GM21529 (cell line): ENCODE measurements around the gene ZNF70.

Experiments
- ATAC-seq: cut with Tn5 transposase; IDR thresholded peaks from one replicate; pipeline ENCODE4 v1.9.1; 2021; ENCODE audit not compliant: unreplicated experiment

Gene ZNF70

DNA sequence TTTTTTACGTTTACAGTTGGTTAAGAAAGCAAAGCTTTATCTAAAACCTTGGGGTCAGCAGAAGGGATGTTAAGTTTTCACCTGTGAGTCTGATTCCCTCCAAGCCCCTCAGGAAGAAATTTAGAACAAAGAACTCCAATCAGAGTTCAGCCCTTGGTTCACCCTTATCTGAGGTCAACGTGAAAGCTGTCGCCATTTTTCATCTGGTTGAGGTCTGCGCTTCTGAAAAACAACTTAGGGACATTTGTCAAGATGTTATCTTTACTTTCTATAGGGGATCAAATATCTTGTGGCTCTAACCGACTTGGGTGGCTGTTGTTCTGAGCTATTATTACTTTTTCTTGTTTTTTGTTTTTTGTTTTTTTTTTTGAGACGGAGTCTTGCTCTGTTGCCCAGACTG is 30.1 kb downstream of the ZNF70 start:
- no peak for ATAC-seq

DNA sequence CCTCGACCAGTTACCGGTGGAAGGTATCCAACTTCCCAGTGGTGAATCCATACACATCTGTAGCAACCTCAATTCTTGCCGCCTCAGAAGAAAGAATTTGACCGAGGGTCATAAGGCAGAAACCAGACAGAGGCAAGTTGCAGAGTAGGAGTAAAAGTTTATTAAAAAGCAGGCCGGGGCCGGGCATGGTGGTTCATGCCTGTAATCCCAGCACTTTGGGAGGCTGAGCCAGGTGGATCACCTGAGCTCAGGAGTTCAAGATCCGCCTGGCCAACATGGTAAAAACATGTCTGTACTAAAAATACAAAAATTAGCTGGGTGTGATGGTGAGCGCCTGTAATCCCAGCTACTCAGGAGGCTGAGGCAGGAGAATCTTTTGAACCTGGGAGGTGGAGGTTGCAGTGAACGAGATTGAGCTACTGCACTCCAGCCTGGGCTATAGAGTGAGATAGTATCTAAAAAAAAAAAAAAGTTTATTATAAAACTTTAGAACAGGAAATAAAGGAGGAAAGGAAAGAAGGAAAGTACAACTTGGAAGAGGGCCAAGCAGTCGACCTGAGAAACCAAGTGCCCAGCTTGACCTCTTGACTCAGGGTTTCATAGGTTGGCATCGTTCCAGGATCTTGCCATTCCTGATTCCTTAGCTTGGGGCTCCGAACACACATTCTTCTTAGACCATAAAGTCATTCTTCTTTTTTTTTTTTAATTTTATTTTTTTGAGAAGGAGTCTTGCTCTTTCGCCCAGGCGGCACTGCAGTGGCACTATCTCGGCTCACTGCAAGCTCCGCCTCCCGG is 32.3 kb downstream of the ZNF70 start:
- no peak for ATAC-seq

DNA sequence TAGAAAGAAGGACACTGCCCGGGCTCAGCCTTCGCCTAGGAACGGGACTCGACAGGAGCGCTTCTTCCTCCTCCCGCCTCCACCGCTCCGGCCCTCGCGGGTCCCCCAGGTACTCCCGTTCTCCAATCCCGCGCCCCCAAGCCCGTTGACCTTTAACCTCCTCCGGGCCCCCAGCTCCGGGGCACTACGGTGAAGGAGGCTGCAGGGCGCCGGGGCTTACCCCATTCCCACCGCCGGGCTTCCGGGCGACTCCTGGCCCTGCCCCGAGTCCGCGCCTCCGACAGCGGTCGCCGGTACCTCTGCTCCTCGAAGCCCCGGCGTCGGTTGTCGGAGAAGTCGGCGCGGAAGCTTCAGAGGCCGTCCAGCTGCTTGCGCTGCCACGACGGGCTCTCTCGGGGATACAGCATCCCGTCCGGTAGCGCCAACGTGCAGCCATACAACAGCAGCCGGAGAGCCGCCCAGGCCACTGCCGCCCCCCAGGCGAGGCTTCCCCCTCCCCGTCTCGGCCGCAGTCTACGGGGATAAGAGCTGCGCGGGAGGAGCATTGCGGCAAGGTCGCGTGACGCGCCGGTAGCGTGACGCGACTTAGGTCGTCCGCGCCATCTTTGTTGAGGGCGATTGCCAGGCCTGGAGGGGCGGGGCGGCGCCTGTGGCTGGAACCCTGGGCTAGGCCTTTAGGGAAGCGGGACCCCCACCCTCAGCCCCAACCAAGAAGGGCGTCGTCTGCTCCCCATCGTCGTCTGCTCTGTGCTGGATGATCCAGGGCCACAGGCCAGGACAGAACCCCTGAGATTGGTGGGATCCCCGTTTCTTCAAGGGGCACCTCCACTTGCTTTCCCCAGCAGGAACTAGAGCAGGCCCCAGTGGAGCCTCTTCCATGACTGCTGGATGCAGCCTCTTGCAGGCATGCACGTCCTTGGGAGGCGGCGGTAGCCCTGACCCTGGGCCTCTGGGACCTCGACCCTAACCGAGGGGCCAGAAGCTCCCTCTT is 33.8 kb downstream of the ZNF70 start:
- peak; percentile 82 for ATAC-seq

DNA sequence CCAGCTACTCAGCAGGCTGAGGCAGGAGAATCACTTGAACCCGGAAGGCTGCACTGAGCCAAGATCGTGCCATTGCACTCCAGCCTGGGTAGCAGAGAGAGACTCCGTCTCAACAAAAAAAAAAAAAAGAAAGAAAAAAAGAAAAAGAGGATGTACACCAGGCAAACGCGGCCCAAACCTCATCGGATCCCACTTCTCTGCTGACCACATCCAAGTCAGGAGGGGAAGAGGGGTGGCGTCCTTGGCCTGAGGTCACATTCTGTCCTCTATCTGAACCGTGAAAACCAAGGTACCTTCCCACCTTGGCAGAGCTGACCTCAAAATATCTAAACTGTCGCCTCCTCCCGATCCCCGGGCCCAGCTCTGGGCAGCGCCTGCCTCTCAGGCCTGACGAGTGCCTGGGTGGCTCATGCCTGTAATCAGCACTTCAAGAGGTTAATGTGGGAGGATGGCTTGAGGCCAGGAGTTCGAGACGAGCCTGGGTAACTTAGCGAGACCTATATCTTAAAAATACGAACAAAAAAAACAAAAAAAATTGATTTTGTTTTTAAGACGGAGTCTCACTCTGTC is 35.0 kb downstream of the ZNF70 start:
- no peak for ATAC-seq

DNA sequence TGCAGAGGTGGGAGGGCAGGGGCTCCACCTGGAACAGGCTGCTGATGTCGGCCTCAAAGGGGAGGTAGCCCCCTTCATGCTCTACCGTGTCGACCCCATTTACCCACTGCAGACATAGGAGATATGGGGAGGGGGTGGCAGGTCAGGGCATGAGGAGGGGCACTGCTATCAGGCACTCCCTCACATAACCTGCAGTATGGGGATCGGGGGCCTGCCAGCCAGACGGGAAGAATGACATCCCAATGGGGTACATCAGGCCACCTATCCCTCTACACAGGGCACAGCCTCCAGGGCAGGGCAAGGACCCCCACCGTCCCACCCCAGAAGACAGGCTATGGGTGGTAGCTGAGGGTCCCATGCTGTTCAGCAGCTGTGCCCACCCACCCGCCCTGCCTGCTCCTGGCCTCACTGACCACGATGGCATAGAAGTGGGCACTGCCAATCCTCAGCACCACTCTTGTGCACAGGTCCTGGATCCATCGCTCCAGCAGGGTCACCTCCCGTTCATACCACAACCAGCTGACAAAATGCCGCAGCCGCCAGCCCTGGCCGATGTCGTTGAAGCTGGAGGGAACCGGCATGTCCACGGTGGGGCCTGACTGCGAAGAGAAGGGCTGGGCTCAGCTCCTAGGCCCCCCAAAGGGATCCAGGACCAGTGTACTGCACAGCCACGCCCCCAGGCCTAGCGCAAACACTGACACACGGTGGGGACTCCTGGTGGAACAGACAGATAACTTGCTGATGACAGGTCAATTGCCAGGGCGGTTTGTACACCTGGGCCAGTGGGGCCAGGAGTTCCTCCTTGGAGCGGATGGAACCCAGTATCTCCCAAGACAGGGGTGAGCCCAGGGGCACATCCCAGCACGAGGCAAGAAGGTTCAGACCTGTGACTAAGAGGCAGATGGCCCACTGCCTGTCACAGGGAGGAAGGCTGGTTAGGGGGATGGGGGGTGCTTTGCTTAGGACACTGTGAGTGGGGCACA is 36.0 kb downstream of the ZNF70 start:
- ATAC-seq, result no peak

DNA sequence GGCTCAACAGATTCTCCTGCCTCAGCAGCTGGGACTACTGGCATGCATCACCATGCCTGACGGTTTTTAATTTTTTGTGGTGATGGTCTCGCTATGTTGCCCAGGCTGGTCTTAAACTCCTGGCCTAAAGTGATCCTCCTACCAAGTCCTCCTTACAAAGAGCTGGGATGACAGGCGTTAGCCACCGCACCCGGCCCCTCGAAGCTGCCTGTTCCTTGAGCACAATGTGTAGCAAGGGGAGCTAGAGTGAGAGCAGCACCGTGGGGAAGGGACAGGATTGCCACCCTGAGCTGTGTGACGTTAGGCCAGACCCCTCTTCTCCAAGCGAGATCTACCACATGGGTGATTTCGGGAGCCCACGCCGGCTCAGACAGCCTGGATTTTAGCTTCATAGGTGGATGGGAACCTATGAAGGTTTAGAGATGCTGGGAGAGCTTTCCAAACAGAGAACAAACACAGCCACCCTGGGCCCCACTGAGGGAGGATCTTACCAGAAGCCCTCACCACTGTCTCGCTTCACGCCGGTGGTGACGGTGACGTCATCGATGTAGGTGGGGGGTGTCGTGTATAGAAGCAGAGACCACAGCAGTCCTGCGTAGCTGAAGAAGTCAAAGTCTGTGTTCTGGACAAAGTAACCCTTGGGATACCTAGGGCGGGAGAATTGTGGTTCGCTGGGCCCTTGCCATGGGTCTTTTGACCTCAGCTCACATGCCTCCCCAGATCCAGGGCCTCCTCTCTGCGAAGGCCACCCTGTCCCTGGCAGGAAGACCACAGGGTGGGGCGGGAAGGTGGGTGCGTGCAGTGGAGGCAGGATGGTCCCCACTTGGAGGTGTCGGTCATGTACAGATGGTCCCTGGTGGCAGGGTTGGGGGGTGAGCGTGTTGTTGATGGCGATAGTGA is 37.0 kb downstream of the ZNF70 start:
- no peak for ATAC-seq

DNA sequence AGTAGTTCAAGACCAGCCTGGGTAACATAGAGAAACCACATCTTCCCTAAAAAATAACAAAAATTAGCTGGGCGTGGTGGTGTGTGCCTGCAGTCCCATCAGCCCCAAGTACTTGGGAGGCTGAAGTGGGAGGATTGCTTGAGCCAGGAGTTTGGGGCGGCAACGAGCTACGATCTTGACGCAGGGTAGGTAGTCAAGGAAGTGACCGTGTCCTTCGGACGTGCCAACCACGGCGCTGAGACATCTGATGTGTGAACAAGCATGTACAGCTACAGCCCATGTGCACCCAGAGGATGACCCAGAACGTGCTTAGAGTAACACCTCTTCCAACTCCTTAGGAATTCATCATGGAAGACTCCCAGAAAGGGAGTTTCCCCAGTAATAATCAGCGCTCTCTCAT is 38.7 kb downstream of the ZNF70 start:
- ATAC-seq, result no peak

DNA sequence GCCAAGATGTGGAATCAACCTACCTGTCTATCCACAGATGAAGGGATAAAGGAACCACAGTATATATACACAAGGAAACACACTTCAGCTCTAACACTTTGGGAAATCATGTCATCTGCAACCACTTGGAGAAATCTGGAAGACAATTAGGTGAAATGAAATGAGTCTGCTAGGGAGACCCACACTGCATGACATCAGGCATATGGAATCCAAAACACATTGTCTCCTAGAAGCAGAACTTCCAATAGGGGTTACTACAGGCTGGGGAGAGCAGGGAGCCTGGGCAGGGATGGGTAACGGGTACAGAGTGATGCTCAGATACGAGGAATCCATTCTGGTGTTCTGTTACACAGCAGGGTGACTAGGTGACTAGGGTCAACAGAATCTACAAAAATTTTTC is 41.8 kb downstream of the ZNF70 start:
- no peak for ATAC-seq

DNA sequence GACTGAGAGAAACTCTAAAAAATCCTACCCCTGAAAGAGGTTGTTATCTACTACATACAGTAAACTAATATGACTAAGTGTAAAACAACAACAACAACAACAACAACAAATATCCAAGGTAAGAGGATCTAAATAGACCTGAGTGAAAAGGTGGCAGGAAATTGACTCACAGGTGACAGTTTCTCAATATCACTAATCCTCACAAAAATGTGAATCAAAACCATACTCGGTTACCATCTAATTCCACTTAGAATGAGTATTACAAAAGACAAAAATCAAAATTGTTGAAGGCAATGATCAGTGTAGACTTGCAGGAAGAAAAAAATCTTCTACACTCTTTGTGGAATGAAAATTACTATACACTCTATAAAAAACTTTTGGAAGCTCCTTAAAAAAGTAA is 42.6 kb downstream of the ZNF70 start:
- no peak for ATAC-seq

DNA sequence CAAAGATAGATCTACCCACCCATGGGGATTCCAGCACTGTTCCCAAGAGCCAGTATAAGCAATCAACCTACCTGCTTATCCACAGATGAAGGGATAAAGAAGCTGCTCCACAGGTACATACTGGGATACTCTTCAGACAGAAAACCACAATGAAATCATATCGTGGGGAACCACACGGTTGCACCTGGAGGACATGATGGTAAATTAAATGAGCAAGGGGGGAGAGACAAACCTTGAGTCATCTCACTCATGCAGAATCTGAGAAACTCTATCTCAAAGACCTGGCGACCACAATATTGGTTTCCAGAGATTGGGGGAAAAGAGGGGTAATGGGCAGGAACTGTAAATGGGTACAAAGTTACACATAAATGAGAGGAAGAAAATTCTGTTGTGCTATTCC is 45.6 kb downstream of the ZNF70 start:
- no peak for ATAC-seq

DNA sequence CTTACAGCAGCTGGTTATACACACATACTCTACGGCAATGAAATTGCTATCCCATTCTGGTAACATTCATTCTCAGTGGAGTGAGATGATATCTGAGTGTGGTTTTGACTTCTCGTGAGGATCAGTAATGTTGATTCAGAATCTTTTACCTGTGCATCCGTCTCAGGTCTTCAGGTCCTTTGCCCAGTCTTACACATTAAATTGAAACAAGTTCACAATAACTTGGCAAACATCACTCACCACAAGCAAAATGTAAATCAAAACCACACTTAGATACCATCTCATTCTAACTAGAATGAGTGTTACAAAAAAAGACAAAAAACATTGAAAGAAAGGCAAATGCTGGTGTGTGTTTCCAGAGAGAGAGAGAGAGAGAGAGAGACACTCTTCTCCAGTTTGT is 46.1 kb downstream of the ZNF70 start:
- no peak for ATAC-seq

DNA sequence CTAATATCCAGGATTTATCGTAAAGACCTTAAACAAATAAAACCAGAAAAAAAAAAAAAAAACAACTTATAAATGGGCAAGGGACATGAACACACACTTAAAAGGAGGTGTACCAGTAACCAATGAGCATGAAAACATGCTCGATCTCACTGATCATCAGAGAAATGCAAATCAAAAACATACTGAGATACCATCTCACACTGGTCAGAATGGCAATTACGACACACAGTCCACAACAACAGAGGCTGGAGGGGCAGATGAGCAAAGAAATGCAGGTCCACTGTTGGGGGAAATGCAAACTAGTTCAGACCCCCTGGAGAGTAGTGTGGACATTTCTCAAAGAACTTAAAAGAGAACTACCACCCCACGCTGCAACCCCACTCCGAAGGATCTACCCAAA is 46.9 kb downstream of the ZNF70 start:
- ATAC-seq, result no peak

DNA sequence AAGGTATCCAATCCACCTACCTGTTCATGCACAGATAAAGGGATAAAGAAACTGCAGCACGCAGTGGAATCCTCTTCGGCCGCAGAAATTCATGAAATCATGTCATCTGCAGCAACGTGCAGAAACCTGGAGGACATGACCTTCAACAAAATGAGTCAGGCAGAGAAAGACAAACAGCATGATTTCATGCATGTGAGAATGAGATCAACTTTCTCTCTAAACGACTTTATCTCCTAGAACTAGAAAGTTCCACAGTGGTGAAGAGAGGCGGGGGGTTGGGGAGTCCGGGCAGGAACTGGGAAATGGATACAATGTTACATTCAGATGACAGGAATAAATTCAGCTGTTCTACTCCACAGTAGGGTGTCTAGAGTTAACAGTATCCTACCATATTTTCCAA is 50.2 kb downstream of the ZNF70 start:
- ATAC-seq, result no peak

DNA sequence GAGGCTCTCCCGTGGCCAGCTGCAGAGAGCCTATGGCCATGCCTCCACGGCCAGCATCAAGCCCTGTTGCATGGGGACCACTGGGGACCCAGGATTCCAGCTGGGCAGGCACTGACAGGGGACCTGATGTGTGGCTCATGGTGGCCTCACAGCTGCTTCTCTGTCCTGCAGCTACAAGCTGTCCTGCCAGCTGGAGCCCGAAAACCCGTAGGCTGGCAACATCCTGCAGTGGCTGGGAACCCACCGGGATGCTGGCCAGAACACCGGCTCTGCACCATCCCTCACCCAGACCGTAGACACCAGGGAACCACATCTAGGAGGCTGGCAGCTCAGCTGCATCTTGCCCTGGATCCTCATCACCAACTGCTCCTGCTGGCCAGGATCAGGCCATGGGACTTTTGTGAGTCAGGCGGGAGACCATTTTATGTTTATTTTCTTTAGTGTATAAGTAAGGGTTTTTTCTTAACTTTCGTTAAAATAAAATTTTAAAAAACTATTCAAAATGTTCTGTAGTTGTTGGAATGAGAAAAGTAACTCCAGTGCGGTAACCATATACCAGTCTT is 52.2 kb downstream of the ZNF70 start:
- ATAC-seq, result no peak

DNA sequence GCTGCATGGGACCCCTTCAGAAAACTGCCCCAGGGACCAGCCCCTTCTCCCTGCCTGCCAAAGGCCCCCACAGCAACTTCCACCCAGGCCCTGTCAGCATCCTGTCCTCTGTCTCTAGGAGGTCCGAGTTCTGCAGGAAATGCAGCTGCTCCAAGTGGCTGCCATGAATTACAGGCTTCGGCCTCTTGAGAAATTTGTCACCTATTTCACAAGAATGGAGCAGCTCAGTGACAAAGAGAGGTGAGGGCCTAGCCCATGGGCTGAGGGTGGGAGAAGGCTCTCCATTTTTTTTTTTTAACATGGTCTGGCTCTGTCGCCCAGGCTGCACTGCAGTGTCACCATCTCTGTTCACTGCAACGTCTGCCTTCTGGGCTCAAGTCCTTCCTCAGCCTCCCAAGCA is 52.8 kb downstream of the ZNF70 start:
- ATAC-seq, result no peak

DNA sequence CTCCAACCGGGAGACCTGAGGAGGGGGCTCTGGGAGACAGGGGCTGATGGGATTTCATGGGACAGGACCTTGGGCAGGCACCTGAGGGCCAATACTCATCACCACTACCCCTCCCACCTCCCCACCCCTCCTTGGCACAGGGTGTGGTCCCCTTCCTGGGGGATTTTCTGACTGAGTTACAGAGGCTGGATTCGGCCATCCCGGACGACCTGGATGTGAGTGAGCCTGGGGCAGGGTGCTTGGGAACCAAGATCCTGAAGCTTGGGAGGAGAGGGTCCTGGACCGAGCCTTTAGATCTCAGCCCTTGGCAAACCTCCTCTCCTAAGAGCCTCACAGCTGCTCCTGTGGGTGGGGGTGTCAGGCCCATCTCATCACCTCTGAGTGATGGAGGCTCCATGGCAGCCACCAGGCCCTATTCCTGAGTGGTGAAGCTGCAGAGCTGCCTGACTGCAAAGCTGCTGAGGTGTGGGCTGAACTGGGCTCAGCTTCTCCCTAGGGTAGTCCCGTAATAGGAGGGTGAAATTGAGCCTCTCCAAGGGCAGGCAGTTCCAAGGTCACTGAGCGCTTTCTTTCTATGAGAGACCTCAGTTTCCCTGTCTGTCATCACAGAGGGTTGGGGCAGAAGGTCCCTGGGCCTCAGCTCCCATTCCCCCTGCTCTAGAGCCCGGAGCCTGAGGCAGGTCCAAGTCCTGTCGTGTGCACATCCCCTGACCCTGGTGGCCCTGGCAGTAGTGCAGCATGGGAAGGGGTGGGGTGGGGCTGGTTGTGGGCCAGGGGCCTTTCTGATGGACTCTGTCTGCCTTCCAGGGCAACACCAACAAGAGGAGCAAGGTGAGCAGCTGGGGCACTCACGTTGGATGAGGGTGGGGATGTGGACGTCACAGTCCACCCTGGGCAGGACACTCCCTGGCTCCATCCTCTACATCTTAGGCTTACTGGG is 53.6 kb downstream of the ZNF70 start:
- ATAC-seq, result no peak

DNA sequence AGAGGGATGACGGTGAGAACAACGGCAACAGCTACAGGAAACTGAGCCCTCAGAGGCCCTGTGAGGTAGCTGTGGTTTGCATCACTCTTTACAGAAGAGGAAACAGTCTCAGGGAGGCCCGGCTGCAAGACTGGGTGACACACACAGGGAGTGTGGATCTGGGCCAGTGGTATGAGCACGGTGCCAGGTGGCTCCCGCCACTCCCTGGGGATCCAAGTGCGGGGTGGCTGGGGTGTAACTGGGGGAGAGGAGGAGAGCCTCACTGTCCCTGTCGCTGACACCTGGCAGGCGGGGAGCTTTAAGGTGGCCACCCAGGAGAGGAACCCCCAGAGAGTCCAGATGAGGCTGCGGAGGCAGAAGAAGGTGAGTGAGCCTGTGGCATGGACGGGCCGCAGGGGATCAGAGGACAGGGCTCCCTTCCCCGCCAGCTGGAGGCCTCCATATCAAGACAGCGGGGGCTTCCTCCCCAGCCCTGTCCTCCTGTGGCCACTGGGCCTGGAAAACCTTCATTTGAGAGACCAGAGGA is 54.5 kb downstream of the ZNF70 start:
- peak; percentile 88 for ATAC-seq
